Rectal smooth muscle tissue (tissue), 1 donor: ENCODE measurements around the gene MYO6.
"Not testable (repeated sequence)": the region's sequence is repeated elsewhere in the genome, so short reads cannot be mapped to it uniquely, and the experiment has no call there.

Experiments
- H3K27ac ChIP-seq: one replicate; pipeline ENCODE4 v1.7.0; 2013; ENCODE audit warnings: low read depth, low read length, inconsistent platforms
- H3K27me3 ChIP-seq: one replicate; pipeline ENCODE4 v1.7.0; 2013; ENCODE audit warnings: low read length; ENCODE audit not compliant: control insufficient read depth, insufficient read depth
- H3K36me3 ChIP-seq: one replicate; pipeline ENCODE4 v1.7.0; 2013; ENCODE audit warnings: low read length; ENCODE audit not compliant: control insufficient read depth, insufficient read depth
- H3K4me1 ChIP-seq: one replicate; pipeline ENCODE4 v1.7.0; 2013; ENCODE audit warnings: low read length; ENCODE audit not compliant: control insufficient read depth, insufficient read depth
- H3K4me3 ChIP-seq: one replicate; pipeline ENCODE4 v1.7.0; 2013; ENCODE audit warnings: low read length
- H3K9ac ChIP-seq: one replicate; pipeline ENCODE4 v1.7.0; 2013; ENCODE audit warnings: low read length

Gene MYO6

GRCh38 chr6:75748743-75749538 is at the start of gene MYO6:
Gene MYO6, plus strand, starts transcription at chr6:75749239. Its CDS starts 68,309 bp downstream, at chr6:75817548.
- no peaks in the 10 kb centered on the region for H3K27me3 ChIP-seq
- no peaks in the 10 kb centered on the region for H3K36me3 ChIP-seq
- H3K4me1 ChIP-seq: peaks cover 2% of the 10 kb centered on the region
- H3K27ac ChIP-seq: peak within 1 kb of the TSS; percentile 84
- peak within 1 kb of the TSS; percentile 93 for H3K4me3 ChIP-seq
- peak within 1 kb of the TSS; percentile 80 for H3K9ac ChIP-seq

DNA sequence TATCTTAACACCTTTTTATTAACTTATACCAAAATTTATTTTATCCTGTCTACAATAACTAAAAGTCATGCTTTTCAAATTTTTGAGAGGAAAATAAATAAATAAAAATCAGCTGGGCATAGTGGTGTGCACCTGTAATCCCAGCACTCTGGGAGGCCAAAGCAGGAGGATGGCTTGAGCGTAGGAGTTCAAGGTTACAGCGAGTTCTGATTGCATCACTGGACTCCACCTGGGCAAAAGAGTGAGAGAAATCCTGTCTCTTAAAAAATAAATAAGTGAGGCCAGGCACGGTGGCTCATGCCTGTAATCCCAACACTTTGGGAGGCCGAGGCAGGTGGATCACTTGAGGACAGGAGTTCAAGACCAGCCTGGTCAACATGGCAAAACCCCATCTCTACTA is 40.7 kb upstream of the MYO6 start:
- H3K4me3 ChIP-seq, H3K36me3 ChIP-seq, H3K27ac ChIP-seq, H3K9ac ChIP-seq, H3K27me3 ChIP-seq, H3K4me1 ChIP-seq: not testable (repeated sequence)

DNA sequence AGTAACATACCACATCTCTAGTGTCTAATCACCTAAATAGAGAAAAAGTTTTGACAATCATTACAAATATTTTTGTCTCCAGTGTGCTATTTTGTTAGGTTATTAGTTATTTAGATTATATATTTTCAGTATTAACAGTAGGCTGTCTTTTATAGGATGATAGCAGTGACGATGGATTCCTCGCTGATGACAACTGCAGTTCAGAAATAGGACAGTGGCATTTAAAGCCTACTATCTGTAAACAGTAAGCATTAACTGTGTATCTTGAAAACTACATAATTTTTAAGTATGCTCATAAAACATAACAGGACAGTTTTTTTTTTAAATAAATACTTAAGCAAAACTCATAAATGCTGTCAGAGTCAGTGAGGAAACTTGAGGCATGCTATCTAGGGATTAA is 37.9 kb upstream of the MYO6 start:
- no peaks in the 10 kb centered on the region for H3K27me3 ChIP-seq
- no peak overlapping the region for H3K27ac ChIP-seq
- no peak overlapping the region for H3K9ac ChIP-seq
- H3K4me1 ChIP-seq: no peaks in the 10 kb centered on the region
- H3K36me3 ChIP-seq: peaks cover 7% of the 10 kb centered on the region
- no peak overlapping the region for H3K4me3 ChIP-seq

DNA sequence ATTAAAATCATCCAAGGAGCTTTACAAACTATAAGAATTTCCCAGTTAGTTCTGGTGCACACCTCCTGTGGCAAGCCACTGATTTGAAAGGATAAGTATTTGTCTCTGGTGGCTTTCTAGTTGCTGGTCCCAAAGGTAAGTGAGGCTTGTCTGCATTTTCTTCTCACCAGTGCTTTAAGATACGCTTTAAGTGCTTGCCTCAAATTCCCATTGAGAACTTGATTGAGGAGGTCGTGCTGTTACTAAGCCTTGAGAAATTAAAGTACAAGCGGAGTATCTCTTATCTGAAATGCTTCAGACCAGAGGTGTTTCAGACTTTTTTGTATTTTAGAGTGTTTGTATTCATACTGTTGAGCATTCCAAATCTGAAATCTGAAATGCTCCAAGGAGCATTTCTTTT is 29.9 kb upstream of the MYO6 start:
- Histone ChIP-seq H3K9ac (no peak overlapping the region), H3K27ac (no peak overlapping the region), H3K4me1 (no peaks in the 10 kb centered on the region)

GRCh38 chr6:75723382-75723781 is 25.7 kb upstream of the MYO6 start:
- Histone ChIP-seq H3K4me3 (no peak overlapping the region), H3K9ac (no peak overlapping the region), H3K4me1 (no peaks in the 10 kb centered on the region), H3K36me3 (no peaks in the 10 kb centered on the region), H3K27ac (no peak overlapping the region), H3K27me3 (no peaks in the 10 kb centered on the region)

More for the DNA sequence above, 29.9 kb upstream of the MYO6 start:
- Histone ChIP-seq H3K27me3 (no peaks in the 10 kb centered on the region), H3K36me3 (peaks cover 4% of the 10 kb centered on the region), H3K4me3 (no peak overlapping the region)

- H3K4me1 ChIP-seq: no peaks in the 10 kb centered on the region
- no peaks in the 10 kb centered on the region for H3K36me3 ChIP-seq
- no peak overlapping the region for H3K9ac ChIP-seq
- no peak overlapping the region for H3K4me3 ChIP-seq
- no peak overlapping the region for H3K27ac ChIP-seq
- no peaks in the 10 kb centered on the region for H3K27me3 ChIP-seq
These were observed 21.8 kb upstream of the MYO6 start for GRCh38 chr6:75727206-75727605.

DNA sequence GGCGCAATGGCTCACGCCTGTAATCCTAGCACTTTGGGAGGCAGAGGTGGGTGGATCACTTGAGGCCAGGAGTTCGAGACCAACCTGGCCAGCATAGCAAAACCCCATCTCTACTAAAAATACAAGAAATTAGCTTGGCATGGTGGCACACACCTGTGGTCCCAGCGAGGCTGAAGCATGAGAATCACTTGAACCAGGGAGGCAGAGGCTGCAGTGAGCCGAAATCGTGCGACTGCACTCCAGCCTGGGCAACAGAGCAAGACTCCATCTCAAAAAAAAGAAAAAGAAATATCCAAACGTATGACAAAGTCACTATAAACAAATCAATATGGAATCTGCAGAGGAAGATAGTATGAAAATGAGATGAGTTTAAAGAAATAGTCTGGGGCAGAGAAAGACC is 18.0 kb upstream of the MYO6 start:
- H3K36me3 ChIP-seq, H3K9ac ChIP-seq, H3K27ac ChIP-seq, H3K4me1 ChIP-seq, H3K4me3 ChIP-seq, H3K27me3 ChIP-seq: not testable (repeated sequence)

DNA sequence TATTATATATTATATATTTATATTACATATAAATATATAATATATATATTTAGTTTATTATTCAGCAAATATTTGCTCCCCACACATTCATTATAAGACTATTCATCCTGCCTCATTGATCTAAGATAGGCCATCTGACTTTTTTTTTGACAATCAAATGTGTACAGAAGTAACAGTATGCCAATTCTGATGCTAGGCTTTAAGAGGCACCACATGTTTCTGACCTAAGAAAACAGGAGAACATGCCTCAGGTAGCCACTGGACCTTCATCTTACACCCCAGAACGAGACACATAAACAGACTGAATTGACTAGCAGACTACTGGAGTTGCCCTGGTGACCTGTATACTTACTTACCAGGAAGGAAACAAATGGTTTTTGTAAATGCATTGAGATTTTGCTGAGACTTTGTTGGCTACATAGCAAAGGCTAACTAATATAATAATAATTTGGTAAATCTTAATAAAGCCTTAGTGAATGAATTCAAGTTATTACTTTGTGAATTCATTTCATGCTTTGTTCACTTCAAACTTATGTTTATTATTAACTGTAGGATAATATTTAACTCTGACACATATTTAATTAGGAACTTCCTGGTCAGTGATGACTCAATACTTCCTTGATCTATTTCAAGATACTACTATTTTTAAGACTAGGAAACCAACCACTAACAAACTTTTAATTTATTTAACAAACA is 13.4 kb upstream of the MYO6 start:
- H3K4me1 ChIP-seq: no peaks in the 10 kb centered on the region
- no peak overlapping the region for H3K4me3 ChIP-seq
- H3K27ac ChIP-seq: no peak overlapping the region
- H3K9ac ChIP-seq: no peak overlapping the region
- no peaks in the 10 kb centered on the region for H3K27me3 ChIP-seq
- no peaks in the 10 kb centered on the region for H3K36me3 ChIP-seq

- no peak overlapping the region for H3K27ac ChIP-seq
- H3K27me3 ChIP-seq: no peaks in the 10 kb centered on the region
- H3K4me3 ChIP-seq: no peak overlapping the region
- no peaks in the 10 kb centered on the region for H3K36me3 ChIP-seq
- no peaks in the 10 kb centered on the region for H3K4me1 ChIP-seq
- H3K9ac ChIP-seq: no peak overlapping the region
These were observed 5.1 kb upstream of the MYO6 start for GRCh38 chr6:75743971-75744370.

GRCh38 chr6:75745404-75745803 is 3.6 kb upstream of the MYO6 start:
- Histone ChIP-seq H3K9ac (no peak overlapping the region), H3K27ac (no peak overlapping the region), H3K36me3 (no peaks in the 10 kb centered on the region), H3K4me1 (no peaks in the 10 kb centered on the region), H3K27me3 (no peaks in the 10 kb centered on the region), H3K4me3 (no peak overlapping the region)

GRCh38 chr6:75746221-75746620 is 2.8 kb upstream of the MYO6 start:
- H3K27me3 ChIP-seq: no peaks in the 10 kb centered on the region
- no peak overlapping the region for H3K9ac ChIP-seq
- H3K4me1 ChIP-seq: no peaks in the 10 kb centered on the region
- no peak overlapping the region for H3K27ac ChIP-seq
- no peaks in the 10 kb centered on the region for H3K36me3 ChIP-seq
- no peak overlapping the region for H3K4me3 ChIP-seq

DNA sequence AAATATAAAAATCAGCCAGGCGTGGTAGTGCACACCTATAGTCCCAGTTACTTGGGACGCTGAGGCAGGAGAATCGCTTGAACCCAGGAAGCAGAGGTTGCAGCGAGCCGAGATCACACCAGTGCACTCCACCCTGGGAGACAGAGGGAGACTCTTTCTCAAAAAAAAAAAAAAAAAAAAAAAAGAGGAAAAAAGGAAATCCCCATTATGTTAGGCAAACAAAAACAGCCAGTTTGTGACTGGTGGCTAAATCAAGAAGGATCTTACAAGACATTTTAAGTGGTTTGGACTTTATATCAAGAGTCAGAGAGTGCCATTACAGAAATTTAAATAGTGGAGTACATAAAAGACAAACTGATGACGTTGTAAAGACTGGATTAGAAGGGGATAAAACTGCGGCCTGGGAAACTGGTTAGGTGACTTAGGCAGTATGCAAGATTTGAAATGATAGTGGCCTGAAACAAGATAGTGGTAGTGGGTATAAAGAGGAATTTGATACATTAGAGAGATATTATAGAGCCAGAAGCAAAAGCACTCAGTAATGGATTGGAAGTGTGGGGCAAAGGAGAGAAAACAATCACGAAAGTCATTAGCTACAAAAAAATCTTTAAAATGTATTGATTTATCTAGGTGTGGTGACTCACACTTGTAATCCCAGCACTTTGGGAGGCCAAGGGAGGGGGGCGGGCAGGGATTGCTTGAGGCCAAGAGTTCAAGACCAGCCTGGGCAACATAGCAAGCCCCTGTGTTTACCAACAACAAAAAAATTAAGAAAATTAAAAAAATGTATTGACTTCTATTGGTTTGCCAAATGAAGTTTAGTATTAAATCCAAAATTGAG is 1.7 kb upstream of the MYO6 start:
- Histone ChIP-seq H3K9ac (no peak overlapping the region), H3K4me1 (peaks cover 2% of the 10 kb centered on the region), H3K36me3 (no peaks in the 10 kb centered on the region), H3K27me3 (no peaks in the 10 kb centered on the region), H3K27ac (no peak overlapping the region), H3K4me3 (no peak overlapping the region)
